DOHH2 (cell line): Measurements from ENCODE around the gene SORT1.

Experiments
- H3F3A ChIP-seq: fragments of 200-600 bp; sonication (generic), shearing (Covaris generic); 2 replicates; pipeline ENCODE4 v1.6.0; 2016; ENCODE audit warnings: antibody characterized with exemption, mild to moderate bottlenecking; ENCODE audit not compliant: control insufficient read depth, insufficient read depth
- H3K27ac ChIP-seq: fragments of 200-600 bp; sonication (generic); 2 replicates; pipeline ENCODE4 v1.5.1; 2014; ENCODE audit warnings: low read depth, mild to moderate bottlenecking, low read length, moderate library complexity
- H3K27me3 ChIP-seq: fragments of 200-600 bp; sonication (generic); 2 replicates; pipeline ENCODE4 v1.6.1; 2014; ENCODE audit warnings: mild to moderate bottlenecking, low read length, mixed read lengths; ENCODE audit not compliant: control insufficient read depth
- H3K36me3 ChIP-seq: fragments of 200-600 bp; sonication (generic); 2 replicates; pipeline ENCODE4 v1.6.1; 2014; ENCODE audit warnings: mild to moderate bottlenecking, low read length, moderate library complexity, mixed read lengths; ENCODE audit not compliant: control insufficient read depth
- H3K4me1 ChIP-seq: fragments of 200-600 bp; sonication (generic); 2 replicates; pipeline ENCODE4 v1.6.1; 2014; ENCODE audit warnings: mild to moderate bottlenecking, low read length, mixed read lengths; ENCODE audit not compliant: control insufficient read depth
- H3K4me2 ChIP-seq: fragments of 200-600 bp; sonication (generic); 2 replicates; pipeline ENCODE4 v1.6.0; 2014; ENCODE audit warnings: mild to moderate bottlenecking, low read length, moderate library complexity
- H3K4me3 ChIP-seq: fragments of 200-600 bp; sonication (generic); 2 replicates; pipeline ENCODE4 v1.5.1; 2014; ENCODE audit warnings: mild to moderate bottlenecking, low read length, mixed read lengths
- H3K79me2 ChIP-seq: fragments of 200-600 bp; sonication (generic); 2 replicates; pipeline ENCODE4 v1.6.1; 2014; ENCODE audit warnings: mild to moderate bottlenecking, low read length, mixed read lengths; ENCODE audit not compliant: control insufficient read depth
- H3K9me2 ChIP-seq: fragments of 200-600 bp; sonication (generic); replicated peaks from 2 replicates; pipeline ENCODE4 v1.6.1; 2014; ENCODE audit warnings: mild to moderate bottlenecking, low read length, mixed read lengths; ENCODE audit not compliant: control insufficient read depth
- H3K9me3 ChIP-seq: fragments of 200-600 bp; sonication (generic); 2 replicates; pipeline ENCODE4 v1.6.1; 2014; ENCODE audit warnings: antibody characterized with exemption, low read length, mixed read lengths; ENCODE audit not compliant: control insufficient read depth, insufficient read depth
- H4K20me1 ChIP-seq: fragments of 200-600 bp; sonication (generic); 2 replicates; pipeline ENCODE4 v1.6.0; 2014; ENCODE audit warnings: low read depth, mild to moderate bottlenecking, antibody characterized with exemption, low read length, moderate library complexity; ENCODE audit not compliant: control insufficient read depth, insufficient read depth
- EZH2phosphoT487 ChIP-seq: fragments of 200-600 bp; sonication (generic); IDR thresholded peaks from 2 replicates; pipeline ENCODE4 v1.6.1; 2017; ENCODE audit warnings: borderline replicate concordance, mild to moderate bottlenecking, antibody characterized with exemption, low read length, moderate library complexity, mixed read lengths
- TF ChIP-seq, protein P1 (sequence below): fragments of 200-600 bp; sonication (generic); IDR thresholded peaks from one replicate; pipeline ENCODE4 v1.5.1; 2014; ENCODE audit warnings: antibody characterized with exemption, mild to moderate bottlenecking, low read depth, low read length; ENCODE audit not compliant: poor library complexity, severe bottlenecking

Gene SORT1

GRCh38 chr1:109315288-109315687 is 82.4 kb downstream of the SORT1 start:
- Histone ChIP-seq H4K20me1 (no peaks in the 10 kb centered on the region), H3K79me2 (no peaks in the 10 kb centered on the region), H3K4me2 (no peak overlapping the region), H3K4me3 (no peak overlapping the region), H3K9me3 (no peaks in the 10 kb centered on the region), H3K36me3 (0 out of 2 replicates have a peak, but pooled peaks cover 3% of the 10 kb centered on the region), H3K4me1 (no peaks in the 10 kb centered on the region), H3K27ac (no peak overlapping the region), H3K9me2 (no peaks in the 10 kb centered on the region), H3F3A (no peaks in the 10 kb centered on the region; the same call in 1 of the 2 replicates), H3K27me3 (no peaks in the 10 kb centered on the region)
- TF ChIP-seq EZH2phosphoT487, result no peak
- TF ChIP-seq, protein P1, sequence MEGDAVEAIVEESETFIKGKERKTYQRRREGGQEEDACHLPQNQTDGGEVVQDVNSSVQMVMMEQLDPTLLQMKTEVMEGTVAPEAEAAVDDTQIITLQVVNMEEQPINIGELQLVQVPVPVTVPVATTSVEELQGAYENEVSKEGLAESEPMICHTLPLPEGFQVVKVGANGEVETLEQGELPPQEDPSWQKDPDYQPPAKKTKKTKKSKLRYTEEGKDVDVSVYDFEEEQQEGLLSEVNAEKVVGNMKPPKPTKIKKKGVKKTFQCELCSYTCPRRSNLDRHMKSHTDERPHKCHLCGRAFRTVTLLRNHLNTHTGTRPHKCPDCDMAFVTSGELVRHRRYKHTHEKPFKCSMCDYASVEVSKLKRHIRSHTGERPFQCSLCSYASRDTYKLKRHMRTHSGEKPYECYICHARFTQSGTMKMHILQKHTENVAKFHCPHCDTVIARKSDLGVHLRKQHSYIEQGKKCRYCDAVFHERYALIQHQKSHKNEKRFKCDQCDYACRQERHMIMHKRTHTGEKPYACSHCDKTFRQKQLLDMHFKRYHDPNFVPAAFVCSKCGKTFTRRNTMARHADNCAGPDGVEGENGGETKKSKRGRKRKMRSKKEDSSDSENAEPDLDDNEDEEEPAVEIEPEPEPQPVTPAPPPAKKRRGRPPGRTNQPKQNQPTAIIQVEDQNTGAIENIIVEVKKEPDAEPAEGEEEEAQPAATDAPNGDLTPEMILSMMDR, result no peak

GRCh38 chr1:109314795-109315194 is 82.9 kb downstream of the SORT1 start:
- no peak for TF ChIP-seq EZH2phosphoT487
- TF ChIP-seq, protein P1, result no peak
- H3K36me3 ChIP-seq, result 0 out of 2 replicates have a peak, but pooled peaks cover 3% of the 10 kb centered on the region
- H3K9me2 ChIP-seq, result no peaks in the 10 kb centered on the region
- no peak overlapping the region for H3K4me2 ChIP-seq
- no peaks in the 10 kb centered on the region for H4K20me1 ChIP-seq
- H3K4me1 ChIP-seq, result no peaks in the 10 kb centered on the region
- H3K27ac ChIP-seq, result no peak overlapping the region
- H3F3A ChIP-seq, result no peaks in the 10 kb centered on the region; the same call in 1 of the 2 replicates
- no peak overlapping the region for H3K4me3 ChIP-seq
- no peaks in the 10 kb centered on the region for H3K9me3 ChIP-seq
- H3K27me3 ChIP-seq, result no peaks in the 10 kb centered on the region
- no peaks in the 10 kb centered on the region for H3K79me2 ChIP-seq

DNA sequence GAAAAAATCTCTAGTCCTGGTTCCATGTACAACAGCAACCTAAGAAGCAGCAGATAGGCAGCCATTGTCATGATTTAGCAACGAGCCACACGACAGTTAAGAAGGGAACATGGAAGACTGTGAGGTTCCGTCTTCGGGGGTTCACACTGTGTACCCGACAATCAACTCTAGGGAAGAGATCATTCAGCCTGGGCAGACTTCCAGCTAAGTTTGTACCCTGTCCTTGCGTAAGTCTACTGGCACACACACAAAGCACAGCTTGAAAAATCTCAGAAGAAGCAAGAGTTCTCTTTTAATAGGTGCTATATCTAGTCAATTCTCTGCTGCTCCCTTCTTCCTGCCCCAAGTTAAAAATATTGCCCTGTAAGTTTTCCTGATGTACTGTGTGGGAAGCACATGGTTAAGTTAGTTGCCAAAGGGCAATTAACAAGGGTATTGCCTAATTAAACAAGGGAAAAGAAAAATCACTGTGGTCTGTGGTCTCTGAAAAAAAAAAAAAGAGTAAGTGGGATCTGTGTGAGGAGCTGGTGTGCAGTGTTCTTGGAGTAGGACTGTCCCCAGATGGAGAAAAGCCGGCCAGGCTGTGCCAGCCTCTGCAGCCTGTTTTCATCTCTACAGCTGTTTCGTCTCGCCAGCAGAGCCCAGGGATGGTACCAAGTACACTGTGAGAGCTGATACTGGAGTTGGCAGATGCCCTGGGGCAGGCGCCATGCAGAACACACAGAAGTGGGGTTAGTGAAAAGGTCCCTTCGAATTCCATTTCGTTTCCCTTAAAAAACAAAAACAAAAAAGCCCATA is 84.5 kb downstream of the SORT1 start:
- TF ChIP-seq EZH2phosphoT487, result no peak
- Histone ChIP-seq H3K36me3 (0 out of 2 replicates have a peak, but pooled peaks cover 3% of the 10 kb centered on the region), H3K4me1 (peaks cover 13% of the 10 kb centered on the region), H3K4me3 (no peak overlapping the region), H3F3A (peaks cover 8% of the 10 kb centered on the region; the same call in 1 of the 2 replicates), H3K4me2 (no peak overlapping the region), H3K79me2 (no peaks in the 10 kb centered on the region), H3K9me3 (no peaks in the 10 kb centered on the region), H3K27me3 (no peaks in the 10 kb centered on the region), H3K9me2 (no peaks in the 10 kb centered on the region), H4K20me1 (no peaks in the 10 kb centered on the region), H3K27ac (no peak overlapping the region)

DNA sequence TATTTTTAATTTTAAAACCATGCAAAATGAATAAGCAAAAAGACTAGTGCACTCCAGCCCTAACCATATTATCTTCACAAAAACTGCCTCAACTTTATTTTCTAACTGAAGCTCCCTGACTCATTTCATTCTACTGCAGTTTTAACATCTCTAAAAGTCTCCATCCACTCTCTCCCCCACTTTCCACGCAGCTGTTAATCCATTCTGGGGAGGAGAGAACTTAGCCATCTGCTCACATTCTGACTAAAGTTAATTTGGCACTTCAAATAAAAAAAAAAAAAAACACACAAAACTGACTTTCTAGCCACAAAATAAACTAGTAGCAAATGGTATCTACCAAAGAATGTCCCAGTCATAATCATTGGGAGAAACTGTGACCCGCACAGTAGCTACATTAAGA is 85.5 kb downstream of the SORT1 start:
- Histone ChIP-seq H3F3A (peaks cover 8% of the 10 kb centered on the region; the same call in 1 of the 2 replicates), H3K4me1 (peaks cover 22% of the 10 kb centered on the region), H3K36me3 (no peaks in the 10 kb centered on the region), H3K79me2 (no peaks in the 10 kb centered on the region), H3K4me3 (no peak overlapping the region), H3K4me2 (no peak overlapping the region), H3K9me3 (no peaks in the 10 kb centered on the region), H3K27me3 (no peaks in the 10 kb centered on the region), H4K20me1 (no peaks in the 10 kb centered on the region), H3K27ac (no peak overlapping the region), H3K9me2 (no peaks in the 10 kb centered on the region)
- no peak for TF ChIP-seq EZH2phosphoT487
- TF ChIP-seq, protein P1, result no peak
